Activated CD8-positive, alpha-beta T cell treated with anti-CD3 and anti-CD28 coated beads for 36 hours (primary cell): ENCODE measurements around the gene CAMK2G. TPM values are rescaled to one million over a fixed set of nuclear protein-coding genes. Genes with fewer than 3 reads are reported as not detected.

Experiments used
- ATAC-seq: fragments of 200-7000 bp; cut with Tn5 transposase; one replicate; pipeline ENCODE4 v1.10.0; 2021; ENCODE audit warnings: mild to moderate bottlenecking, moderate library complexity
- CTCF ChIA-PET: fragments of 350-600 bp; sonication (Branson Sonifier 250); formaldehyde crosslinking; loops from one replicate; lab custom pipeline; 2021; ENCODE audit warnings: antibody characterized with exemption; lab: Charles Lee
- POLR2A ChIA-PET: fragments of 350-600 bp; sonication (Branson Sonifier 250); formaldehyde crosslinking; loops from one replicate; lab custom pipeline; 2021; ENCODE audit warnings: antibody characterized with exemption; lab: Charles Lee
- DNase-seq: peaks from one replicate; pipeline ENCODE4 v3.0.0-alpha.2; 2020
- H3K27ac Mint-ChIP-seq: one replicate; pipeline ENCODE4 v1.8.0; 2021; ENCODE audit warnings: mild to moderate bottlenecking, mixed read lengths
- H3K27me3 Mint-ChIP-seq: one replicate; pipeline ENCODE4 v1.8.0; 2021; ENCODE audit warnings: mixed read lengths
- H3K36me3 Mint-ChIP-seq: one replicate; pipeline ENCODE4 v1.8.0; 2021; ENCODE audit warnings: low read depth, mixed read lengths
- H3K4me1 Mint-ChIP-seq: one replicate; pipeline ENCODE4 v1.8.0; 2021; ENCODE audit warnings: low read depth, mixed read lengths
- H3K4me3 Mint-ChIP-seq: one replicate; pipeline ENCODE4 v1.8.0; 2021; ENCODE audit warnings: mild to moderate bottlenecking, moderate library complexity, mixed read lengths
- H3K9me3 Mint-ChIP-seq: one replicate; pipeline ENCODE4 v1.8.0; 2021; ENCODE audit warnings: mixed read lengths
- CTCF ChIP-seq: fragments of 200-600 bp; IDR thresholded peaks from one replicate; pipeline ENCODE4 v1.8.0; 2022; ENCODE audit warnings: antibody characterized with exemption, mild to moderate bottlenecking
- intact Hi-C: fragments of 100-400 bp; cut with micrococcal nuclease; formaldehyde crosslinking; loops from one replicate; pipeline ENCODE4 v1.10.0; 2022
- total RNA-seq, 2 experiments: library from RNA; stranded (reverse); gene quantifications; one replicate each; pipeline ENCODE4 v1.2.3, GENCODE V29; 2021

CAMK2G gene
- total RNA-seq, 2 experiments from 2014 or later: 17.8 to 18.5 TPM

GRCh38 chr10:73908853-73909539 is 34.6 kb upstream of the CAMK2G start:
- Mint-ChIP-seq H3K4me3 (peak overlapping the region; percentile 40), H3K27ac (peak overlapping the region; percentile 19), H3K4me1 (peaks cover 37% of the 10 kb centered on the region), H3K9me3 (no peaks in the 10 kb centered on the region), H3K27me3 (peaks cover 57% of the 10 kb centered on the region), H3K36me3 (no peaks in the 10 kb centered on the region)
- ATAC-seq (peak; percentile 76), DNase-seq (peak; percentile 86)
- intact Hi-C loops: no loop called here
- no peak for TF ChIP-seq CTCF
- POLR2A ChIA-PET: no interaction called here
- CTCF ChIA-PET: interaction anchor here (0.6 to 1.3 kb wide), 4 partner anchors 18 to 190 kb away, joined by 3 read pairs; no protein-coding TSS in a partner anchor

GRCh38 chr10:73907841-73908517 is 33.6 kb upstream of the CAMK2G start:
- intact Hi-C loops: no loop called here
- DNase-seq: no peak
- Mint-ChIP-seq H3K27ac (peak overlapping the region; percentile 26), H3K4me1 (peaks cover 37% of the 10 kb centered on the region), H3K27me3 (peaks cover 55% of the 10 kb centered on the region), H3K4me3 (no peak overlapping the region), H3K36me3 (no peaks in the 10 kb centered on the region), H3K9me3 (no peaks in the 10 kb centered on the region)
- CTCF ChIA-PET: interaction anchor here (0.6 to 2.6 kb wide), 3 partner anchors 14 to 191 kb away, joined by 3 to 14 read pairs (median 3); no protein-coding TSS in a partner anchor
- TF ChIP-seq CTCF: no peak
- no peak for ATAC-seq
- POLR2A ChIA-PET: no interaction called here

GRCh38 chr10:73906524-73907447 is 32.4 kb upstream of the CAMK2G start:
- H3K27me3 Mint-ChIP-seq: peaks cover 52% of the 10 kb centered on the region
- no peak overlapping the region for H3K27ac Mint-ChIP-seq
- peaks cover 35% of the 10 kb centered on the region for H3K4me1 Mint-ChIP-seq
- no peaks in the 10 kb centered on the region for H3K36me3 Mint-ChIP-seq
- no peak for TF ChIP-seq CTCF
- ChIA-PET CTCF (interaction anchor here (1.3 to 2.6 kb wide), 4 partner anchors 13 to 34 kb away, joined by 3 to 14 read pairs (median 6); no protein-coding TSS in a partner anchor), POLR2A (interaction anchor here (0.7 kb wide), 1 partner anchor 101 kb away, joined by 3 read pairs; no protein-coding TSS in a partner anchor)
- no peaks in the 10 kb centered on the region for H3K9me3 Mint-ChIP-seq
- intact Hi-C loops: no loop called here
- ATAC-seq: no peak
- no peak for DNase-seq
- H3K4me3 Mint-ChIP-seq: no peak overlapping the region

- Mint-ChIP-seq H3K4me1 (peaks cover 25% of the 10 kb centered on the region), H3K27me3 (peaks cover 43% of the 10 kb centered on the region), H3K36me3 (no peaks in the 10 kb centered on the region), H3K9me3 (no peaks in the 10 kb centered on the region), H3K27ac (no peak overlapping the region), H3K4me3 (no peak overlapping the region)
- TF ChIP-seq CTCF: no peak
- DNase-seq: no peak
- ATAC-seq: no peak
- intact Hi-C loops: no loop called here
- ChIA-PET CTCF (interaction anchor here (1.0 to 2.6 kb wide), 4 partner anchors 11 to 35 kb away, joined by 3 to 14 read pairs (median 4); no protein-coding TSS in a partner anchor), POLR2A (interaction anchor here (0.7 kb wide), 1 partner anchor 742 kb away, joined by 3 read pairs; no protein-coding TSS in a partner anchor)
Observed at GRCh38 chr10:73905256-73906020, 31.1 kb upstream of the CAMK2G start.
